Activated T-cell treated with anti-CD3 and anti-CD28 coated beads, Interleukin-2, amount 50 U/mL, for 48 hours (primary cell): ENCODE data around the gene PCDHB7.
A peak's percentile ranks its signal among the peaks of the same experiment; 100 is the strongest.
"Not testable (repeated sequence)": the region's sequence is repeated elsewhere in the genome, so short reads cannot be mapped to it uniquely, and the experiment has no call there.

Experiments
- DNase-seq, 2 experiments: peaks; one replicate each; pipeline ENCODE4 v3.0.0-alpha.2; 2020

Gene PCDHB7

GRCh38 chr5:141182248-141182647 lies 9.8 kb downstream of the PCDHB7 start, which contains the start of gene PCDHB16:
Gene PCDHB16, plus strand, starts transcription at chr5:141182387. Its CDS starts 173 bp downstream, at chr5:141182560.
- no peak for DNase-seq

GRCh38 chr5:141184117-141184855 lies 11.8 kb downstream of the PCDHB7 start:
- not testable (repeated sequence) for DNase-seq

- DNase-seq: peak in 1 of 2 experiments; percentile 39
Measured at GRCh38 chr5:141186897-141187512, 14.6 kb downstream of the PCDHB7 start, which contains the start of gene PCDHB9. Gene PCDHB9, plus strand, starts transcription at chr5:141187161. Its CDS starts 158 bp downstream, at chr5:141187319.

GRCh38 chr5:141188682-141189081 lies 16.2 kb downstream of the PCDHB7 start:
- DNase-seq: not testable (repeated sequence)

GRCh38 chr5:141189131-141189530 lies 16.7 kb downstream of the PCDHB7 start:
- not testable (repeated sequence) for DNase-seq

- peak; percentile 49 to 52 for DNase-seq
Measured at GRCh38 chr5:141192110-141192725, 19.8 kb downstream of the PCDHB7 start, which contains the start of gene PCDHB10. Gene PCDHB10, plus strand, starts transcription at chr5:141192353. Its CDS starts 200 bp downstream, at chr5:141192553.

GRCh38 chr5:141194332-141194731 lies 21.9 kb downstream of the PCDHB7 start:
- DNase-seq: not testable (repeated sequence)

GRCh38 chr5:141196363-141196762 lies 23.9 kb downstream of the PCDHB7 start:
- DNase-seq: no peak

GRCh38 chr5:141199359-141200235 lies 27.2 kb downstream of the PCDHB7 start, which contains the start of gene PCDHB11:
Gene PCDHB11, plus strand, starts transcription at chr5:141199627. Its CDS starts 148 bp downstream, at chr5:141199775.
- no peak for DNase-seq

- DNase-seq: not testable (repeated sequence)
Measured at GRCh38 chr5:141201126-141201525, 28.7 kb downstream of the PCDHB7 start.

GRCh38 chr5:141201646-141202045 lies 29.2 kb downstream of the PCDHB7 start:
- DNase-seq: not testable (repeated sequence)

- no peak for DNase-seq
Measured at GRCh38 chr5:141208478-141208877, 36.0 kb downstream of the PCDHB7 start, which contains the start of gene PCDHB12. Gene PCDHB12, plus strand, starts transcription at chr5:141208719. Its CDS starts 189 bp downstream, at chr5:141208908.

GRCh38 chr5:141210281-141210680 lies 37.8 kb downstream of the PCDHB7 start:
- not testable (repeated sequence) for DNase-seq

GRCh38 chr5:141210849-141211248 lies 38.4 kb downstream of the PCDHB7 start:
- not testable (repeated sequence) for DNase-seq

- peak in 1 of 2 experiments; percentile 28 for DNase-seq
Measured at GRCh38 chr5:141213656-141214339, 41.4 kb downstream of the PCDHB7 start, which contains the start of gene PCDHB13. Gene PCDHB13, plus strand, starts transcription at chr5:141213919. Its CDS starts 205 bp downstream, at chr5:141214124.

GRCh38 chr5:141214583-141214982 lies 42.1 kb downstream of the PCDHB7 start:
- DNase-seq: not testable (repeated sequence)

- not testable (repeated sequence) for DNase-seq
Measured at GRCh38 chr5:141215504-141215903, 43.1 kb downstream of the PCDHB7 start.

GRCh38 chr5:141216035-141216434 lies 43.6 kb downstream of the PCDHB7 start:
- not testable (repeated sequence) for DNase-seq

GRCh38 chr5:141223112-141223783 lies 50.8 kb downstream of the PCDHB7 start, which contains the start of gene PCDHB14:
Gene PCDHB14, plus strand, starts transcription at chr5:141223343. Its CDS starts 163 bp downstream, at chr5:141223506.
- no peak for DNase-seq

- not testable (repeated sequence) for DNase-seq
Measured at GRCh38 chr5:141224844-141225243, 52.4 kb downstream of the PCDHB7 start.
